Fibroblast of skin of right quadriceps (primary cell): ENCODE data around the gene NR5A1.

Source experiments
- DNase-seq: peaks from one replicate; pipeline ENCODE4 v3.0.0-alpha.2; 2013

Gene NR5A1

GRCh38 chr9:124457079-124457886 lies 49.9 kb downstream of the NR5A1 start:
- no peak for DNase-seq

- DNase-seq: no peak
Observed at GRCh38 chr9:124456341-124457078, 50.7 kb downstream of the NR5A1 start.

- DNase-seq: no peak
Observed at GRCh38 chr9:124455820-124456219, 51.4 kb downstream of the NR5A1 start.

- DNase-seq: no peak
Observed at GRCh38 chr9:124454791-124455443, 52.3 kb downstream of the NR5A1 start.

GRCh38 chr9:124454296-124454695 lies 52.9 kb downstream of the NR5A1 start:
- no peak for DNase-seq

- DNase-seq: no peak
Observed at GRCh38 chr9:124453586-124454191, 53.5 kb downstream of the NR5A1 start.

GRCh38 chr9:124452841-124453585 lies 54.2 kb downstream of the NR5A1 start:
- no peak for DNase-seq

- no peak for DNase-seq
Observed at GRCh38 chr9:124452326-124452725, 54.9 kb downstream of the NR5A1 start.

GRCh38 chr9:124450931-124451661 lies 56.1 kb downstream of the NR5A1 start:
- DNase-seq: no peak

- peak; percentile 26 for DNase-seq
Observed at GRCh38 chr9:124450241-124450924, 56.8 kb downstream of the NR5A1 start, which contains the start of gene ADGRD2. TSS of gene ADGRD2 (plus strand) at chr9:124450451. CDS start at chr9:124451667, 1,216 bp downstream.

GRCh38 chr9:124449381-124450151 lies 57.6 kb downstream of the NR5A1 start:
- DNase-seq: no peak

- DNase-seq: no peak
Observed at GRCh38 chr9:124448019-124448418, 59.2 kb downstream of the NR5A1 start.

GRCh38 chr9:124447297-124447661 lies 59.9 kb downstream of the NR5A1 start:
- no peak for DNase-seq

- no peak for DNase-seq
Observed at GRCh38 chr9:124444166-124444565, 63.0 kb downstream of the NR5A1 start.

- DNase-seq: no peak
Observed at GRCh38 chr9:124443625-124444024, 63.6 kb downstream of the NR5A1 start.

GRCh38 chr9:124442826-124443225 lies 64.4 kb downstream of the NR5A1 start:
- DNase-seq: no peak

- DNase-seq: no peak
Observed at GRCh38 chr9:124442379-124442778, 64.8 kb downstream of the NR5A1 start.

GRCh38 chr9:124441291-124441690 lies 65.9 kb downstream of the NR5A1 start:
- DNase-seq: no peak

GRCh38 chr9:124440786-124441185 lies 66.4 kb downstream of the NR5A1 start:
- DNase-seq: no peak

GRCh38 chr9:124439686-124440243 lies 67.4 kb downstream of the NR5A1 start:
- no peak for DNase-seq
